LNCAP (cell line): ENCODE measurements around the gene C2.

Experiments used
- CTCF ChIP-seq: fragments of 450-650 bp; IDR thresholded peaks from 2 replicates; pipeline ENCODE4 v1.5.1; 2017; ENCODE audit warnings: mild to moderate bottlenecking

C2 gene

GRCh38 chr6:31900917-31901414 is 26.6 kb upstream of the C2 start:
- TF ChIP-seq CTCF, result no peak

GRCh38 chr6:31901415-31901952 is 26.0 kb upstream of the C2 start:
- TF ChIP-seq CTCF, result no peak

- no peak for TF ChIP-seq CTCF
Measured at GRCh38 chr6:31901953-31902643, 25.4 kb upstream of the C2 start, which contains the start of gene ZBTB12. TSS of gene ZBTB12 (minus strand) at chr6:31902086. CDS start at chr6:31901305, 781 bp downstream.

GRCh38 chr6:31903957-31904356 is 23.6 kb upstream of the C2 start:
- no peak for TF ChIP-seq CTCF

GRCh38 chr6:31905041-31905440 is 22.5 kb upstream of the C2 start:
- no peak for TF ChIP-seq CTCF

GRCh38 chr6:31906122-31906521 is 21.4 kb upstream of the C2 start:
- no peak for TF ChIP-seq CTCF

GRCh38 chr6:31907158-31907813 is 20.2 kb upstream of the C2 start:
- TF ChIP-seq CTCF, result no peak
